ENCODE measurements around the gene HS2ST1. TPM values are rescaled to one million over a fixed set of nuclear protein-coding genes. Genes with fewer than 3 reads are reported as not detected.

HS2ST1 gene
- total and polyA plus RNA-seq, 5 donors from 2014 or later, result 7.7 to 12.3 (median 8.0) TPM

DNA sequence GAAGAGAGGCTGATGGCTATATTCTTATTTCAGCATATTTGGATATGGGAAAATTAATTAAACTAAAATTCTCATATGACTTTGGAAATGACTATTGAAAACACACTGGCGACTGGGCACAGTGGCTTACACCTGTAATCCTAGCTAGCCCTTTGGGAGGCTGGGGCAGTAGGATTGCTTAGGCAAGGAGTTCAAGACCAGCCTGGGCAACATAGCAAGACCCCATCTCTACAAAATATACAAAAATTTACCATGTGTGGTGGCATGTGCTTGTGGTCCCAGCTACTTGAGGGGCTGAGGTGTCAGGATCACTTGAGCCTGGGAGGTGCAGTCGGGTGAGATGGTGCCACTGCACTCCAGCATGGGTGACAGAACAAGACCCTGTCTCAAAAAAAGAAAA lies 26.2 kb downstream of the HS2ST1 start:
- no peaks in the 10 kb centered on the region for H3K9me3 ChIP-seq (ENCODE audit: control insufficient read depth in 2 of 2, low read length in 2 of 2)
- Mint-ChIP-seq H3K36me3 (no peaks in the 10 kb centered on the region), H3K27ac (no peak overlapping the region), H3K4me1 (peaks cover 0 to 26% (median 14%) of the 10 kb centered on the region in 4 donors), H3K27me3 (no peaks in the 10 kb centered on the region), H3K9me3 (no peaks in the 10 kb centered on the region), H3K4me3 (no peak overlapping the region)
- ATAC-seq (ENCODE audit: low read depth in 2 of 2) (no peak), DNase-seq (no peak)
- no peak overlapping the region for H3K27ac ChIP-seq (ENCODE audit: insufficient read depth, low read length, poor library complexity, severe bottlenecking)
- H3K27me3 ChIP-seq (ENCODE audit: control insufficient read depth, insufficient read depth, low read length), result no peaks in the 10 kb centered on the region
- no peaks in the 10 kb centered on the region for H3K36me3 ChIP-seq (ENCODE audit: control insufficient read depth, insufficient read depth, low read length)
- H3K4me1 ChIP-seq (ENCODE audit: control insufficient read depth, insufficient read depth, low read length, poor library complexity, severe bottlenecking), result no peaks in the 10 kb centered on the region
- no peak overlapping the region for H3K4me3 ChIP-seq (ENCODE audit: low read depth, low read length)

DNA sequence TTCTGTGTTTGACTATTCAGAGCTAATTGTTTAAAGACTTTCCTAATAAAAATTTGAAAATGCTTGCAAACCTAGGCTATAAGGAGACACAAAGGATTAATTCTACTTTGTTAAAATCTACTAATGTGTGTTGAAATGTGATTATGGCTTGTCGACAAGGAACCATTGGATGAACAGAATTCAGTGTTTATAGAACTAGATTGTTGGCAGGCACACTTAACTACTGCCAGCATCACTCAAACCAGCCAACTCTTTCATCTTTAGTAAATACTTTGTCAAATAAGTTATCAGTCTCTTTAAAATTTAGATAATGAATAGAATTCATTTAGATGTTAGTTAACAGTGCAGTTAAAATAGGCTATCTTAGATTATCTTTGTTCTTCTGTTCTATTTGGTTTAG lies 27.6 kb downstream of the HS2ST1 start:
- peaks cover 0 to 28% (median 18%) of the 10 kb centered on the region in 4 donors for H3K4me1 Mint-ChIP-seq
- no peak for DNase-seq
- H3K27ac Mint-ChIP-seq, result peak overlapping the region in 1 of 3 donors; percentile 5
- Histone ChIP-seq H3K4me3 (ENCODE audit: low read depth, low read length) (no peak overlapping the region), H3K36me3 (ENCODE audit: control insufficient read depth, insufficient read depth, low read length) (no peaks in the 10 kb centered on the region), H3K4me1 (ENCODE audit: control insufficient read depth, insufficient read depth, low read length, poor library complexity, severe bottlenecking) (no peaks in the 10 kb centered on the region), H3K27me3 (ENCODE audit: control insufficient read depth, insufficient read depth, low read length) (no peaks in the 10 kb centered on the region), H3K27ac (ENCODE audit: insufficient read depth, low read length, poor library complexity, severe bottlenecking) (no peak overlapping the region), H3K9me3 (ENCODE audit: control insufficient read depth in 2 of 2, low read length in 2 of 2) (no peaks in the 10 kb centered on the region)
- H3K36me3 Mint-ChIP-seq, result no peaks in the 10 kb centered on the region
- no peak overlapping the region for H3K4me3 Mint-ChIP-seq
- ATAC-seq (ENCODE audit: low read depth in 2 of 2), result no peak
- no peaks in the 10 kb centered on the region for H3K27me3 Mint-ChIP-seq
- H3K9me3 Mint-ChIP-seq, result no peaks in the 10 kb centered on the region

DNA sequence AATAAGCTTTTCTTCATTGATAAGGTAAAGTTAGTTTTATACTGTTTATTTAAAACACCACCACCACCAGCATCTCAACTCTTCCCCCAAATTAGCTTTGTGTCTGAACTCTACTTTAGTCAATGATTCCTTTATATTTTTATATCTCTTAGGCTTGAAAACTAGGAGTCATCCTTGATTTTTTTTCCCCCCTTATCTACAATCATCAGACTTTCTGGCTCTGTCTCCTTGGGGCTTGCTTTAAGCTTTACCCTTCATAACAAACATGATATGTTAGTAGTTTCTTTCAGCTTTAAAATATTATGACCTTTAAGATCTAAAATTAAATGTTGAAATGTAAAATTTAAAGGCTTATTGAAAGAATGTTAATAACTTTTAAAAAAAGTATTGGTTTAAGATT lies 28.3 kb downstream of the HS2ST1 start:
- H3K4me1 Mint-ChIP-seq, result peaks cover 1 to 22% (median 19%) of the 10 kb centered on the region in 4 donors
- no peak overlapping the region for H3K4me3 Mint-ChIP-seq
- Histone ChIP-seq H3K4me3 (ENCODE audit: low read depth, low read length) (no peak overlapping the region), H3K36me3 (ENCODE audit: control insufficient read depth, insufficient read depth, low read length) (no peaks in the 10 kb centered on the region), H3K27ac (ENCODE audit: insufficient read depth, low read length, poor library complexity, severe bottlenecking) (no peak overlapping the region), H3K9me3 (ENCODE audit: control insufficient read depth in 2 of 2, low read length in 2 of 2) (no peaks in the 10 kb centered on the region), H3K27me3 (ENCODE audit: control insufficient read depth, insufficient read depth, low read length) (no peaks in the 10 kb centered on the region), H3K4me1 (ENCODE audit: control insufficient read depth, insufficient read depth, low read length, poor library complexity, severe bottlenecking) (no peaks in the 10 kb centered on the region)
- H3K36me3 Mint-ChIP-seq, result peaks cover 3% of the 10 kb centered on the region
- ATAC-seq (ENCODE audit: low read depth in 2 of 2) (no peak), DNase-seq (no peak)
- H3K27ac Mint-ChIP-seq, result no peak overlapping the region
- no peaks in the 10 kb centered on the region for H3K9me3 Mint-ChIP-seq
- no peaks in the 10 kb centered on the region for H3K27me3 Mint-ChIP-seq

DNA sequence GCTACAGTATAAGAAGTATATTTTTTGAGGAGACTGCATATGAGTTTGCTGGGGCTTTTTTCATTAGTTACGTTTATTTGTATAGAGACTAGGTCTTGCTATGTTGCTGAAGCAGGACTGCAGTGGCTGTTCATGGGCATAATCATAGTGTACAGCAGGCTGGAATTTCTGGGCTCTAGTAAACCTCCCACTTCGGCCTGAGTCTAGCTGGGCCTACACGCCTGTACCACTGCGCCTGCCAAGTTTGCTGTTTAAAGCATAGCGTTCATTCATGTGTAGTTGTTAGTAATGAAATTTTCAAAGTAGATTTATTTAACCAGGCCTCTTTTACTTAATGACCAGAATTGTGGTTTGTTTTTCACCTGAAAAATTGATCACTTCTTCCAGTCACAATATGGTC lies 33.8 kb downstream of the HS2ST1 start:
- ATAC-seq (ENCODE audit: low read depth in 2 of 2), result no peak
- no peaks in the 10 kb centered on the region for H3K27me3 Mint-ChIP-seq
- H3K9me3 Mint-ChIP-seq, result no peaks in the 10 kb centered on the region
- peaks cover 4% of the 10 kb centered on the region for H3K36me3 Mint-ChIP-seq
- no peaks in the 10 kb centered on the region for H3K27me3 ChIP-seq (ENCODE audit: control insufficient read depth, insufficient read depth, low read length)
- H3K9me3 ChIP-seq (ENCODE audit: control insufficient read depth in 2 of 2, low read length in 2 of 2), result no peaks in the 10 kb centered on the region
- peaks cover 5 to 17% (median 8%) of the 10 kb centered on the region in 4 donors for H3K4me1 Mint-ChIP-seq
- no peak overlapping the region for H3K4me3 Mint-ChIP-seq
- no peaks in the 10 kb centered on the region for H3K36me3 ChIP-seq (ENCODE audit: control insufficient read depth, insufficient read depth, low read length)
- no peaks in the 10 kb centered on the region for H3K4me1 ChIP-seq (ENCODE audit: control insufficient read depth, insufficient read depth, low read length, poor library complexity, severe bottlenecking)
- no peak overlapping the region for H3K27ac ChIP-seq (ENCODE audit: insufficient read depth, low read length, poor library complexity, severe bottlenecking)
- no peak overlapping the region for H3K27ac Mint-ChIP-seq
- no peak for DNase-seq
- no peak overlapping the region for H3K4me3 ChIP-seq (ENCODE audit: low read depth, low read length)

DNA sequence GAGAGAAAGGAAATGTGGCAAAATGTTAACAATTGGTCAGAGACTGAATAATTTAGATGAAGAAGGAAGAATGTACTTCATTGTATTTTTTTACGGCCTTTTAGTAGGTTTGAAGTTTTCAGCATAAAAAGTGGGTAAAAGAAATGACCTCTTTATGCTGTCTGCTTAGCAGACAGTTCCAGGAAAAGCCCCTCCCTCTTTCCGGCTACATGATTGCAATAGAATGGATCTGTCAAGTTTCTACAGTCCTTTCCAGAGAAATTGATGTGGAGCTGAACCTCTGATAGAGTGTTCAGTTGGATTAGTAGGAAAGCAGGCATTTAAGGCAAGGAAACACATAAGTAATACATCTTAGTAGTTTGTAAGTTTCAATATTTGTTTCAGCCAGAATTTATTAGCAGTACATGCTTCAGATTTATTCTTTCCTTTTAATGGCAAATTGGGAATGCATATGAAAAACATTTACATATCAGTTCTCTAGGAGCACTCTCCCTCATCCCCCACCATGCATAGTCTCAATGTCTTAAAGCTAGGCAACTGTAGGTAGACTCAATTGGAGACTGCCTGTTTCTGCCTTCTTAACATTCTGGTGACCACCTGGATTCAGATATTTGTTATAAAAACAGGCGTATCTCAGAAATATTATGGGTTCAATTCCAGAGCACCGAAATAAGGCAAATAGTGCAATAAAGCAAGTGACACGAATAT lies 36.4 kb downstream of the HS2ST1 start:
- H3K4me1 Mint-ChIP-seq, result peaks cover 0 to 18% (median 12%) of the 10 kb centered on the region in 4 donors
- Histone ChIP-seq H3K4me3 (ENCODE audit: low read depth, low read length) (no peak overlapping the region), H3K9me3 (ENCODE audit: control insufficient read depth in 2 of 2, low read length in 2 of 2) (no peaks in the 10 kb centered on the region), H3K36me3 (ENCODE audit: control insufficient read depth, insufficient read depth, low read length) (no peaks in the 10 kb centered on the region), H3K27ac (ENCODE audit: insufficient read depth, low read length, poor library complexity, severe bottlenecking) (no peak overlapping the region), H3K27me3 (ENCODE audit: control insufficient read depth, insufficient read depth, low read length) (no peaks in the 10 kb centered on the region), H3K4me1 (ENCODE audit: control insufficient read depth, insufficient read depth, low read length, poor library complexity, severe bottlenecking) (no peaks in the 10 kb centered on the region)
- H3K36me3 Mint-ChIP-seq, result peaks cover 4% of the 10 kb centered on the region
- ATAC-seq (ENCODE audit: low read depth in 2 of 2), result no peak
- H3K27ac Mint-ChIP-seq, result no peak overlapping the region
- H3K4me3 Mint-ChIP-seq, result peak overlapping the region in 1 of 4 donors; percentile 53
- DNase-seq, result no peak
- H3K9me3 Mint-ChIP-seq, result no peaks in the 10 kb centered on the region
- H3K27me3 Mint-ChIP-seq, result no peaks in the 10 kb centered on the region

DNA sequence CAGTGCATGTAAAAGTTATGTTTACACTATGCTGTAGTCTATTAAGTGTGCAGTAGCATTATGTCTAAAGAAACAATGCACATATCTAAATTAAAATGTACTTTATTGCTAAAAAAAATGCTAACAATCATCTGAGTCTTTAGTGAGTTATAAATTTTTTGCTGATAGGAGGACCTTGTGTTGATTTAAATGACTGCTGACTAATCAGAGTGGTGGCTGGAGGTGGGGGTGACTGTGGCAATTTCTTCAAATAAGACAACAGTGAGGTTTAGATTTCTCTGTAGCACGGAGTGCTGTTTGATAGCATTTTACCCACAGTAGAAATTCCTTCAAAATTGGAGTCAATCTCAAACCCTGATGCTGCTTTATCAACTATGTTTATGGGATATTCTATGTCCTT lies 37.0 kb downstream of the HS2ST1 start:
- H3K4me1 ChIP-seq (ENCODE audit: control insufficient read depth, insufficient read depth, low read length, poor library complexity, severe bottlenecking), result no peaks in the 10 kb centered on the region
- no peak overlapping the region for H3K4me3 Mint-ChIP-seq
- no peak overlapping the region for H3K27ac ChIP-seq (ENCODE audit: insufficient read depth, low read length, poor library complexity, severe bottlenecking)
- peaks cover 4% of the 10 kb centered on the region for H3K36me3 Mint-ChIP-seq
- no peaks in the 10 kb centered on the region for H3K9me3 Mint-ChIP-seq
- H3K27me3 ChIP-seq (ENCODE audit: control insufficient read depth, insufficient read depth, low read length), result no peaks in the 10 kb centered on the region
- ATAC-seq (ENCODE audit: low read depth in 2 of 2) (no peak), DNase-seq (no peak)
- H3K4me1 Mint-ChIP-seq, result peaks cover 0 to 20% (median 13%) of the 10 kb centered on the region in 4 donors
- H3K36me3 ChIP-seq (ENCODE audit: control insufficient read depth, insufficient read depth, low read length), result no peaks in the 10 kb centered on the region
- H3K9me3 ChIP-seq (ENCODE audit: control insufficient read depth in 2 of 2, low read length in 2 of 2), result no peaks in the 10 kb centered on the region
- H3K27me3 Mint-ChIP-seq, result no peaks in the 10 kb centered on the region
- no peak overlapping the region for H3K27ac Mint-ChIP-seq
- H3K4me3 ChIP-seq (ENCODE audit: low read depth, low read length), result no peak overlapping the region

DNA sequence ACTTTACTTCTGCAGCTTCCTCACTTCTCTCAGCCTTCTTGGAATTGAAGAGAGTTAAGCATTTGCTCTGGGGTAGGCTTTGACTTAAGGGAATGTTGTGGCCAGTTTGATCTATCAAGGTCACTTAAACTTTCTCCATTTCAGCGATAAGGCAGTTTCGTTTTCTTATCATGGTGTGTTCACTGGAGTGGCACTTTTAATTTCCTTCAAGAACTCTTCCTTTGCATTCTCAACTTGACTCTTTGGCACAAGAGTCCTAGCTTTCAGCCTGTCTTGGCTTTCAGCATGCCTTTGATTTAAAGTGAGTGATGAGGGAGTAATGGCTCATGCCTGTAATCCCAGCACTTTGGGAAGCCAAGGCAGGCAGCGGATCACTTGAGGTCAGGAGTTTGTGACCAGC lies 38.7 kb downstream of the HS2ST1 start:
- Mint-ChIP-seq H3K27me3 (no peaks in the 10 kb centered on the region), H3K27ac (no peak overlapping the region), H3K9me3 (no peaks in the 10 kb centered on the region), H3K4me3 (no peak overlapping the region), H3K36me3 (no peaks in the 10 kb centered on the region), H3K4me1 (peaks cover 0 to 22% (median 9%) of the 10 kb centered on the region in 4 donors)
- no peak for ATAC-seq (ENCODE audit: low read depth in 2 of 2)
- H3K4me1 ChIP-seq (ENCODE audit: control insufficient read depth, insufficient read depth, low read length, poor library complexity, severe bottlenecking), result no peaks in the 10 kb centered on the region
- no peaks in the 10 kb centered on the region for H3K36me3 ChIP-seq (ENCODE audit: control insufficient read depth, insufficient read depth, low read length)
- H3K9me3 ChIP-seq (ENCODE audit: control insufficient read depth in 2 of 2, low read length in 2 of 2), result no peaks in the 10 kb centered on the region
- DNase-seq, result no peak
- H3K27me3 ChIP-seq (ENCODE audit: control insufficient read depth, insufficient read depth, low read length), result no peaks in the 10 kb centered on the region
- H3K4me3 ChIP-seq (ENCODE audit: low read depth, low read length), result no peak overlapping the region
- no peak overlapping the region for H3K27ac ChIP-seq (ENCODE audit: insufficient read depth, low read length, poor library complexity, severe bottlenecking)

DNA sequence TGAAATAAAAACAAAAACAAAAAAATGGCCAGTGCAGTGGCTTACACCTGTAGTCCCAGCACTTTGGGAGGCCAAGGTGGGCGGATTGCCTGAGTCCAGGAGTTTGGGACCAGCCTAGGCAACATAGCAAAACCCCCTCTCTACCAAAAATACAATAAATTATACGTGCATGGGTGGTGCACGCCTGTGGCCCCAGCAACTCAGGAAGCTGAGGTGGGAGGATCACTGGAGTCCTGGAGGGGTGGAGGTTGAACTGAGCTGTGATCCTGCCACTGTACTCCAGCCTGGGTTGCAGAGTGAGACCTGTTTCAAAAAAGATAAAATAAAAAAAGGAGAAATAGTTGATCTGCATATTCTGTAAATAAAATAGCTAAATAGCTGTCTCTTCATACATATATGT lies 41.2 kb downstream of the HS2ST1 start:
- H3K4me3 Mint-ChIP-seq, result no peak overlapping the region
- DNase-seq (no peak), ATAC-seq (ENCODE audit: low read depth in 2 of 2) (no peak)
- H3K4me1 Mint-ChIP-seq, result peaks cover 0 to 16% (median 7%) of the 10 kb centered on the region in 4 donors
- no peaks in the 10 kb centered on the region for H3K9me3 Mint-ChIP-seq
- no peaks in the 10 kb centered on the region for H3K4me1 ChIP-seq (ENCODE audit: control insufficient read depth, insufficient read depth, low read length, poor library complexity, severe bottlenecking)
- no peaks in the 10 kb centered on the region for H3K27me3 Mint-ChIP-seq
- no peak overlapping the region for H3K4me3 ChIP-seq (ENCODE audit: low read depth, low read length)
- no peaks in the 10 kb centered on the region for H3K9me3 ChIP-seq (ENCODE audit: control insufficient read depth in 2 of 2, low read length in 2 of 2)
- no peak overlapping the region for H3K27ac ChIP-seq (ENCODE audit: insufficient read depth, low read length, poor library complexity, severe bottlenecking)
- no peak overlapping the region for H3K27ac Mint-ChIP-seq
- H3K36me3 ChIP-seq (ENCODE audit: control insufficient read depth, insufficient read depth, low read length), result no peaks in the 10 kb centered on the region
- H3K36me3 Mint-ChIP-seq, result no peaks in the 10 kb centered on the region
- no peaks in the 10 kb centered on the region for H3K27me3 ChIP-seq (ENCODE audit: control insufficient read depth, insufficient read depth, low read length)
